ENCODE measurements around the gene DEPDC4. TPM values are rescaled to one million over a fixed set of nuclear protein-coding genes. Genes with fewer than 3 reads are reported as not detected.
A peak's percentile ranks its signal among the peaks of the same experiment; 100 is the strongest.

Gene DEPDC4
- total RNA-seq, 4 donors from 2014 or later = 0.64 to 2.3 (median 0.72) TPM; not detected in 1

DNA sequence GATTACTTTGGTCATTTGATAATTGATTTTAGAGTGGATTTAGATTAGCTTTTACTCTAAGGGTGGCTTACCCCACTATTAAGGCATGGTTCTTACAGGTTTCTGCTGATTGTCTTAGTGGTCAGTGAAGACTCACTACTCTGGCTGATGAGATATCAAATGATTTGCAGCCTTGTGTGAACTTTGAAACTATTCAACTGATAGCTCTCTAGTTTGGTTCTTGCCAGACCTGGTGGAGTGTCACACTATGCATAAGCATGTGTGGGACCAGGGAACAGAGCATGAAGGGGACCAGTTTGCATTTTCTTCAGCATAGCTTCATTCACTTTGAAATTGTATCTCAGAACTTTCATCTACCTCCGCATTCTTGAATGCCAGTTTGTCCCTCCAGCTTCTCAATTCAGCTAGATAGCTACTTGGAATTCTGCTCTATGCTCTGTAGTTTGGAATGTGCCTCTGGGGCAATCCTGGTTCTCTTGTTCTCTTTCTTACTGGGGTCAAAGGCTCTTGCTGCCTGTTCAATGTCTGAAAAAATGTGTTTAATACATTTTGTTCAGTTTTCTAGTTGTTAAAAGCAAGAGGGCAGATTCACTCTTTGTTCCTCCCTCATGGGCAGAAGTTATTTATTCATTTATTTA lies 12.8 kb upstream of the DEPDC4 start:
- no peak overlapping the region for H3K4me3 ChIP-seq
- no peaks in the 10 kb centered on the region for H3K27me3 ChIP-seq
- no peak for TF ChIP-seq POLR2A (IDR thresholded peaks at IDR 0.05)
- TF ChIP-seq CTCF (IDR thresholded peaks at IDR 0.05) = no peak
- no peak for TF ChIP-seq POLR2AphosphoS5 (IDR thresholded peaks at IDR 0.05)
- no peak for TF ChIP-seq EP300 (IDR thresholded peaks at IDR 0.05)
- no peak overlapping the region for H3K27ac ChIP-seq
- no peaks in the 10 kb centered on the region for H3K4me1 ChIP-seq
- peaks cover 13% of the 10 kb centered on the region for H3K36me3 ChIP-seq
- 80% methylated on average over 1 of the region's 1 CpG for WGBS
- no peaks in the 10 kb centered on the region for H3K9me3 ChIP-seq
- no peak for DNase-seq (ENCODE audit: low spot score in 2 of 2)

DNA sequence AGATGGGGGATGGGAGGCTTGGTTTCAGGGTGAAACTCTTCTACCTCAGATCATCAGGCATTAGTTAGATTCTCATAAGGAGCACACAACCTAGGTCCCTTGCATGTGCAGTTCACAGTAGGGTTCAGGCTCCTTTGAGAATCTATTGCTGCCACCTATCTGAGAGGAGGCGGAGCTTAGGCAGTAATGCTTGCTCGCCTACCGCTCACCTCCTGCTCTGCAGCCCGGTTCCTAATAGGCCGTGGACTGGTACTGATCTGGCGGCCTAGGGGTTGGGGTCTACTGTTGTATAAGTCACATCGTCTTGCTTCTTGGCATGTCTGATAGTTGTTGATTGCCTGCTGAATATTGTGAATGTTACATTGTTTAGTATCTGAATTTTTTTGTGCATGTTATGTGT lies 12.3 kb upstream of the DEPDC4 start:
- Histone ChIP-seq H3K27me3 (no peaks in the 10 kb centered on the region), H3K27ac (no peak overlapping the region), H3K36me3 (peaks cover 7% of the 10 kb centered on the region), H3K4me1 (no peaks in the 10 kb centered on the region), H3K9me3 (no peaks in the 10 kb centered on the region), H3K4me3 (no peak overlapping the region)
- TF ChIP-seq EP300 (IDR thresholded peaks at IDR 0.05) (no peak), POLR2A (IDR thresholded peaks at IDR 0.05) (no peak), POLR2AphosphoS5 (IDR thresholded peaks at IDR 0.05) (no peak), CTCF (IDR thresholded peaks at IDR 0.05) (no peak)
- no peak for DNase-seq (ENCODE audit: low spot score in 2 of 2)
- 92% methylated on average over 7 of the region's 7 CpGs for WGBS

DNA sequence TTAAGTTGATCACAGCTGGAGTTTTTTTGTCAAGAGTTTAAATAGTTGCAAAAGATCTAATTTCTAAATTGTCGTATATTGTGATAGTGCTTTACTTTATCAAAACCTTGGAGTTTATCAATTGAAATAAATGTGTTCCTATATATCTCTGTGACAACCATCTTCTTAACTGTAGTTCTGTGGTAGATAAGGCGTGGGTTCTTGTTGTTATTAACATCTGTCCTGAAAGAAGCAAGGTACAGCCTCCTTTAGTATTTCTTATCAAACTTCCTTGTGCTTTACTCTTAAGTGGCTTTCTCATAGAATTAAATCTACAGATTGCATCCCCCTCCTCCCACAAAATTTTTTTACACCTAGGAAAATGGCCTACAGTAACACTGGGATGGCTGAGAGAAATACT lies 7.4 kb upstream of the DEPDC4 start:
- H3K4me1 ChIP-seq = peaks cover 16% of the 10 kb centered on the region
- no peak for TF ChIP-seq EP300 (IDR thresholded peaks at IDR 0.05)
- no peak for TF ChIP-seq POLR2AphosphoS5 (IDR thresholded peaks at IDR 0.05)
- no peak for TF ChIP-seq CTCF (IDR thresholded peaks at IDR 0.05)
- no peak for TF ChIP-seq POLR2A (IDR thresholded peaks at IDR 0.05)
- H3K4me3 ChIP-seq = no peak overlapping the region
- WGBS = 91% methylated on average over 2 of the region's 2 CpGs
- no peak overlapping the region for H3K27ac ChIP-seq
- H3K27me3 ChIP-seq = no peaks in the 10 kb centered on the region
- no peak for DNase-seq (ENCODE audit: low spot score in 2 of 2)
- H3K9me3 ChIP-seq = no peaks in the 10 kb centered on the region
- H3K36me3 ChIP-seq = no peaks in the 10 kb centered on the region

DNA sequence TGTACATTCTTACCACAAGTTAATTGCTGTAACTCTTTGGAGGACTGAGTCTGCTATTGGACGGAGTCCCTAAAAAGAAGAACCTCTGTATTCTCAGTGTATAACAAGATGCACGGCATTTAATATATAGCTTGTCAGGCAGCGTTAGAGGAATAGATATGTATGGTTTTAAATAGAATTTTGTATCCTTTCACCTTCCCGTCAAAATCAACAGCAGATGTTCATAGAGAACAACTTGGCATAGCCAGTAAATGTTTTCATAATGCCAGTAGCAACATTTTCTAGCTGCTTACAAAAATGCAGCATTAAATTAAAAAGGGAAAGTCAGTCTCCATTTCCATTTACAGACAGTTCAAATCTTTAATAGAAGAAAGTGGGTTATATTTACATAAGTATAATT lies 6.9 kb upstream of the DEPDC4 start:
- WGBS = 60% methylated on average over 4 of the region's 4 CpGs
- no peak for DNase-seq (ENCODE audit: low spot score in 2 of 2)
- TF ChIP-seq CTCF (IDR thresholded peaks at IDR 0.05) (no peak), POLR2A (IDR thresholded peaks at IDR 0.05) (no peak), POLR2AphosphoS5 (IDR thresholded peaks at IDR 0.05) (no peak), EP300 (IDR thresholded peaks at IDR 0.05) (no peak)

DNA sequence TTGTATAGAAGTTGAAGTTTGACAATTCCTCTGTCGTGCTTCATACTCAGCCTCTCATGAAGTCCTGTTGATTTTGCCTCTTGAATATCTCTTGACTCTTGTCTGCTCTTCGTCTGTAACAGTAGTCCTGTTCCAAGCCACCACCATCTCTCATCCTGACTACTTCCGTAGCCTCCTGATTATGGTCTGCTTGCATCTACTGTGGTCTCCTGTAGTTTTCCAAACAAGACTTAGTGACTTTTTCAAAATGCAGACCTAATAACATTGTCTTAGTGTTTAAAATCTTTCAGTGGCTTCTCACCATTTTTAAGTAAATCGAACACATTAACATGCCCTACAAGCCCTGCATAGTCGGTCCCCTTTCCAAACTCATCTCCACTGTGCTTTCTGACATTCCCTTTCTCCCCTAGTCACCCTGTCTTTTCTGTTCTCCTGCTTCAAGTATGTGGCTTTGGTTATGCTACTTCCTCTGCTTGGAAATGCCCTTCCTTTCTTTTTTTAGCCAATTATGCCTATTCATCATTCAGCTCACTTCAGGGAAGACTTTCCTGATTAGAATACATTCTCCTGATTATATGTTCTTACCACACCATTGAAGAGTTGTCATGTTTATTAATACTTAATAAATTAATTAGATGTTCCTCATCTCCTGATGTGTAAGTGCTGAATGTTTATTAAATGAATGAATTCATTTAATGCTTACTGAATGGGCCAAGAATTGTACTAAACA lies 2.1 kb upstream of the DEPDC4 start:
- no peak for TF ChIP-seq CTCF (IDR thresholded peaks at IDR 0.05)
- TF ChIP-seq POLR2A (IDR thresholded peaks at IDR 0.05) = no peak
- no peak for TF ChIP-seq POLR2AphosphoS5 (IDR thresholded peaks at IDR 0.05)
- TF ChIP-seq EP300 (IDR thresholded peaks at IDR 0.05) = no peak
- Histone ChIP-seq H3K4me1 (peaks cover 37% of the 10 kb centered on the region), H3K27me3 (no peaks in the 10 kb centered on the region), H3K27ac (no peak overlapping the region), H3K9me3 (no peaks in the 10 kb centered on the region), H3K4me3 (peak overlapping the region; percentile 98), H3K36me3 (no peaks in the 10 kb centered on the region)
- DNase-seq (ENCODE audit: low spot score in 2 of 2) = no peak
- WGBS = 69% methylated on average over 5 of the region's 5 CpGs

More for the DNA sequence above, 6.9 kb upstream of the DEPDC4 start:
- Histone ChIP-seq H3K27me3 (no peaks in the 10 kb centered on the region), H3K36me3 (no peaks in the 10 kb centered on the region), H3K4me3 (no peak overlapping the region), H3K4me1 (peaks cover 21% of the 10 kb centered on the region), H3K9me3 (no peaks in the 10 kb centered on the region), H3K27ac (no peak overlapping the region)
